HG03558 (cell line): Measurements from ENCODE around the gene UBAP2L.

ENCODE experiments used
- ATAC-seq: cut with Tn5 transposase; IDR thresholded peaks from one replicate; pipeline ENCODE4 v1.9.1; 2021; ENCODE audit warnings: moderate number of reproducible peaks; ENCODE audit not compliant: unreplicated experiment; ENCODE audit errors: extremely low read depth

UBAP2L gene, protein sequence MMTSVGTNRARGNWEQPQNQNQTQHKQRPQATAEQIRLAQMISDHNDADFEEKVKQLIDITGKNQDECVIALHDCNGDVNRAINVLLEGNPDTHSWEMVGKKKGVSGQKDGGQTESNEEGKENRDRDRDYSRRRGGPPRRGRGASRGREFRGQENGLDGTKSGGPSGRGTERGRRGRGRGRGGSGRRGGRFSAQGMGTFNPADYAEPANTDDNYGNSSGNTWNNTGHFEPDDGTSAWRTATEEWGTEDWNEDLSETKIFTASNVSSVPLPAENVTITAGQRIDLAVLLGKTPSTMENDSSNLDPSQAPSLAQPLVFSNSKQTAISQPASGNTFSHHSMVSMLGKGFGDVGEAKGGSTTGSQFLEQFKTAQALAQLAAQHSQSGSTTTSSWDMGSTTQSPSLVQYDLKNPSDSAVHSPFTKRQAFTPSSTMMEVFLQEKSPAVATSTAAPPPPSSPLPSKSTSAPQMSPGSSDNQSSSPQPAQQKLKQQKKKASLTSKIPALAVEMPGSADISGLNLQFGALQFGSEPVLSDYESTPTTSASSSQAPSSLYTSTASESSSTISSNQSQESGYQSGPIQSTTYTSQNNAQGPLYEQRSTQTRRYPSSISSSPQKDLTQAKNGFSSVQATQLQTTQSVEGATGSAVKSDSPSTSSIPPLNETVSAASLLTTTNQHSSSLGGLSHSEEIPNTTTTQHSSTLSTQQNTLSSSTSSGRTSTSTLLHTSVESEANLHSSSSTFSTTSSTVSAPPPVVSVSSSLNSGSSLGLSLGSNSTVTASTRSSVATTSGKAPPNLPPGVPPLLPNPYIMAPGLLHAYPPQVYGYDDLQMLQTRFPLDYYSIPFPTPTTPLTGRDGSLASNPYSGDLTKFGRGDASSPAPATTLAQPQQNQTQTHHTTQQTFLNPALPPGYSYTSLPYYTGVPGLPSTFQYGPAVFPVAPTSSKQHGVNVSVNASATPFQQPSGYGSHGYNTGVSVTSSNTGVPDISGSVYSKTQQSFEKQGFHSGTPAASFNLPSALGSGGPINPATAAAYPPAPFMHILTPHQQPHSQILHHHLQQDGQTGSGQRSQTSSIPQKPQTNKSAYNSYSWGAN

DNA sequence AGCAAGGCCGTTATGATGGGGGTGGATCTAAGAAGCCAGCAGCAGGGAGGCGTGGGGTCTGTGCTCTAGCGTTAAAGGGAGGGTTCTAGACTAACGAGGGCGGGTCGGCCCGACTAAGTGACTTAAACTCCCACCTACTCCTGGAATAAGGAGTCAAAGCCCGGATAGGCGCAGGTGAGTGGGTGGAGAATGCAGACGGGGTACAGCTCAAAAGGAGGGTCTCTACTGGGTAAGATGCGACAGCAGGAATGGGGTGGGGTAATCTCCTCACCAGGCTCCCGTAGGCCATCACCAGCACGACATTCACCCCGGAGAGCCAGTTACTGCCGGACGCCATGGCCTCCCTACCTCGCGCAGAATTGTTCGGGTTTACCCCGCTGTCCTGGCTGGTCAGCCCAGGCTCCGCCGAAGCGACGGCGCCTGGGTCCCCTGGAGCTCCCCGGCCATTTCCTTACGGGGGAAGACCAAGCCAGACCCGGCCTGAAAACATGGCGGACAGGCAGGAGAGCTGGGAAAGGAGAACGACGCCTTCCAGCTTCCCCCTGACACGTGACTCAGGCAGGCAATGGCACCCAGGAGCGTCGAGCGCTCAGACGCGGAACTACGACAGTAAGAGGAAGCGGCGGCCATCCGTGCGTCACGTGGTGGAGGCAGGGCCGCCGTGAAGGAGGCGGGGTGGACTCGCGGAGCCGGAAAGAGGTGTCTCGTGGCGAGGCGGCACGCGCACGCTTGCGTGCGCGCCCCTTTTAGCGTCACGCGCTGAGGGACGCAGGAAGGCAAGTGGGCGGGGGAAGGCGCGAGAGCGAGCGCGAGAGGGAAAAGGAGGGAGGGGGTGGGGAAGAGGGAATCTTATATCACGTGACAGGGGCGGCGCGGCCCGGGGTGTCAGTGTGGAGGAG is at the start of gene UBAP2L:
Gene UBAP2L, plus strand, starts transcription at position 885 of the 899 bp plus-strand sequence. CDS start 4,169 bp downstream, outside the sequence.
- ATAC-seq = peak; percentile 72

DNA sequence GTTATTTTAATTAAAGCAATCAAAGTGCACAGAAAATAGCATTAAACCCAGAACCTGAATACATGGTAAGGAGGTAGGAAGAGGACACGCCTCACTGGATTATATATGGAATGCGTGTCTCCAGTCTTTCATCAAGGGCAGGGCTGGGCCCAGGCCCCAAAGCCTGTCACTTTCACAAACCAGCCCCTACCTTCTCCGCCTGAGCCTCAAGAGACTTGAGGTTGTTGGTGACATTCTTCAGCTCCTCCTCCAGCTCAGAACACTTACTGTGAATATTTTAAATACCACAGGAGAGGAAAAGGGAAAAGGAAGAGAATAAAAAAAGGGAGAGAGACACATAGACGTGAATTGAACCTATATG is 49.6 kb upstream of the UBAP2L start:
- ATAC-seq = no peak

DNA sequence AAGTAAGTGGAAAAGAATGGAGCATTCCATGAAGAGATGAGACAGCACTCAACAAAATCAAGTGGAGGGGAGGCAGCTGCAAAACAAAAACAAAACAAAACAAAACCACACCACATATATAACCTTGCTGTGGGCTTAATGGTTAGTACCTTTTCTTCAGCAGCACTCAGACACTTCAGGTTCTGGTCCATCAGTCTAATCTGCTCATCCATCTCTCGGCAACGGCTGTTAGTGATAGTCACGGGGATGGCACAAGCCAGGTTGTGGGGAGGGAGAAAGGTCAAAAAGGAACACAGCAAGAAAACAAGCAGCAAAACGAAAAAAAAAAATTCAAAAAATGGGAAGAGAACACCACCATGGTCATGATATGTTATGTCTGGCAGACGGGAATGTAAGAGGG is 48.9 kb upstream of the UBAP2L start:
- no peak for ATAC-seq

DNA sequence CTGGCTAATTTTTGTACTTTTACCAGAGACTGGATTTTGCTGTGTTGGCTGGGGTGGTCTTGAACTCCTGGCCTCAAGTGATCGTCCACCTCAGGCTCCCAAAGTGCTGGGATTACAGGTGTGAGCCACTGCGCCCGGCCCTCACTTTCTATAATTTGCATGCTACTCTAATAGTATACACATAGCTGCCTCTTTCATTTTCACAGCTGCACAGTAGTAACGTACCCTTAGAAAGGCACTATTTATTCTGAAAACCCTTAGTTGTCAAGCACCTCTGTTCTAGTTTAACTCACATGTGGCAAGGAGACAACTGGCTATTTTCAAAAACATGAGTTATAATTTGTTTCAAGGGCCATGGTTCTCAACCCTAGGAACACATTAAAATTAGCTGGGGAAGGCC is 46.1 kb upstream of the UBAP2L start:
- no peak for ATAC-seq

DNA sequence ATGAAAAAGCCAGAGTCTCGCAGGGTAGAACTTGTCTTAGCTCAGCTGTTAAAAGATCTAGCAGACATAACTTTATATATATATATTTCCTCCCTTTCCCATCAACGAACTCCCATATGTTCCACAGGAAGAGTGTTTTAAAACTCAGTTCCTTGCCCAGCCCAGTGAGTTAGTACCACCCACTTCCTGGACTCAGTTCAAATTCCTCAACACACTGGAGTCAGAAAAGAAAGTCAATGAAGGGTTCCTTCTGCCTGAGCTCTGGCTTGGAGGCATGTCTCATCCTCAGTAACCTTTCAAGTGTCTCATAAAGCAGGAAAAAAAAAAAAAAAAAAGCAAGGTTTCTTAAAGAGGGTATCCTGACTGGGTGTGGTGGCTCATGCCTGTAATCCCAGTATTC is 44.4 kb upstream of the UBAP2L start:
- ATAC-seq = no peak

DNA sequence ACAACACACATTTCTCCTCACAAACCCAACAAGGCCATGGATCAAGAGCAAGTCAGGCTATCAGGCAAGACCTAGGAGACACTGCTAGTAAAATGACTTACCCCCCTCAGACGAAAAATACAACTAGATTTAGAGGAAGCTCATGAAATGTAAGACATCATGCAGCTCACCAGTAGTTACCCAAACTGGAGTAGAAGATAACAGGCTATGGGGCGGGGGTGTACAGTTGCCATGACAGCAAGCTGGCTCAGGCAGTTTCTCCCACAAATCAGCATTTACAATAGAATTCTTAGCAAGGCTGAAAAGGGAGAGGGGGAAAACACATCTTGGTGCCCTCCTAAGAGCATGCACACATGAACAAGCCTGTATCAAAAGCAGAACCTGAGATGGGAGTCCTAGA is 42.7 kb upstream of the UBAP2L start:
- ATAC-seq = no peak

DNA sequence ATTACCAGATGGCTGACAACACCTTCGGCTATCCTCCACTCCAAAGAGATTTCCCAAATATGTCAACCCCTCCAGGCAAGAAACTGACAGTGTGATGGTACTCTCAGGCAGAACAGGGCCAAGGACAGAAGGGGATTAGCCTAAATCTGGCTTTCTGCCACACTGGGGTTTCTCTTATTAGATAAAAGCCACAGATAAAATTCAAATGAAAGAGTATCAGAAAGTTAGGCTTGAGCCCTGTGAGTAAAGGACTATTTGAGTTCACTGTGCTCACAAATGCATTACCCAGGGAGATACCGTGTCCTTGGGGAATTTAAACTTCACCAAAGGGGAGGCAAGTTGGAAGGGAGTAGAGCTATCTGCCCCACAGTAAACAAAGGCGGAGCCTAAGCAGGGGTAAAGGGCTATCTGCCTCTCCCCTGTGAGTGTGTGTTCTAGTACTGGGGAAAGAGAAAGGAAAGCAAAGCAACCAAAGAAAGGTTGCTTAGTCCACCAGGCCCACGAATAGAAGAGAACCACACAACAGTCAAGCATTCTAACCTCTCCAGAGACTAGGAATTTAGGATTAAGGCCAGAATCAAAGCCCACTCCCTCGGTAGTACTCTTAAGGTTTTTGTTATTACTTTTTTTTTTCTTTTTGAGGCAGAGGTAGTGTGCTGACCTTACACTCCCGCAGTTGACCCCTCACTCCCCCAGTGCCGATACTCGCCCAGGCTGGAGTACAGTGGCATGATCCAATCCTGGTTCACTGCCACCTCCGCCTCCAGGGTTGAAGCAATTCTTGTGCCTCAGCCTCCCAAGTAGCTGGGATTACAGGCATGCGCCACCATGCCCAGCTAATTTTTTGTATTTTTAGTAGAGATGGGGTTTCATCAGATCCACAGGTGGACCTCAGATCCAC is 41.6 kb upstream of the UBAP2L start:
- ATAC-seq = no peak

DNA sequence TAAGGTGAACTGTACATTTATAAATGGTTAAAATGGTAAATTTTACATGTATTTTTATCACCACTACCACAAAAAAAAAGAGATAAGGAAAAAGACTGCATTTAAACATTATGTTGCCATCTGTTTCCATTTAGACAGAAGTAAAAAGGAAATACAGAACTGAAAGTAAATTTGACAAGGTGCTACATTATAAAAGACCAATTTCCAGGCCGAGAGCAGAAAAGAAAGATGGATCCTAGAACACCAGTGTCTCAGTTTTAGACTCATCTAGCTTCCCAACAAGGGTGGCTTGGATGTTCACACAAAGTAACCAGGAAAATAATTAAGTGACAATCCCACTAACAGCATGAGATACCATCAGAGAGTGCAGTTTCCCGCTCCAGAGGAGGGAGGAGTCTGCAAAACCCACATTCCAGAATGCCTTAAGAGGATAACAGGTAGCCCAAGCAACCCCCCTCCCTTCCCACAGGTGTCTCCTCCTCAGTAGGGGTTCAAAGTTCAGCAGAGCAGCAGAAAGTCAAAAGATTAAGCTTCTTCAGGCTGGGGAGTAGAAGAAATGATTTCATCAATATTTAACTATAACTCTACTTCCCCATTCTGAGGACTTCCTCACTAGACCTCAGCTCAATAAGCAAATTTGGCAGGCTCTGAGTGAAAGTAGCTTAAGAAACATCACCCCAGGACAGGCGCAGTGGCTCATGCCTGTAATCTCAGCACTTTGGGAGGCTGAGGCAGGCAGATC is 40.6 kb upstream of the UBAP2L start:
- no peak for ATAC-seq

DNA sequence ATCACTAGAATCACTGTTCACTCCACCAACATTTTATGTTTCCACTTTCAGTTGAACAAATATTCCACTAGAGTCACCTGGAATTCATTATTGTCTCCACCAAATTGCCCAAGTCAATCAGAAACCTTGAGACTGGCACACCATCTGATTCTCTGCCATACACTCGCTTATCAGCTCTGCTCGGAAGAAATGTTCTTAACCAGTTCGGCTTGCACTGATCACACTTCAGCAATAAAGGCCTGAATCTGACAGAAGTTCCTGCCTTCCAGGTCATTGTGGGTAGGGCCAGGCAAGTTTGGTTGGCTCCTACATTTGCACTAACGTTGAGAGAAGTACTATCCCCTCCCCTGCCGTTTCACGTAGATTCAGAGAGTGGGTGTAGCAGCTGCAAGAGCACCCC is 38.8 kb upstream of the UBAP2L start:
- ATAC-seq = no peak

DNA sequence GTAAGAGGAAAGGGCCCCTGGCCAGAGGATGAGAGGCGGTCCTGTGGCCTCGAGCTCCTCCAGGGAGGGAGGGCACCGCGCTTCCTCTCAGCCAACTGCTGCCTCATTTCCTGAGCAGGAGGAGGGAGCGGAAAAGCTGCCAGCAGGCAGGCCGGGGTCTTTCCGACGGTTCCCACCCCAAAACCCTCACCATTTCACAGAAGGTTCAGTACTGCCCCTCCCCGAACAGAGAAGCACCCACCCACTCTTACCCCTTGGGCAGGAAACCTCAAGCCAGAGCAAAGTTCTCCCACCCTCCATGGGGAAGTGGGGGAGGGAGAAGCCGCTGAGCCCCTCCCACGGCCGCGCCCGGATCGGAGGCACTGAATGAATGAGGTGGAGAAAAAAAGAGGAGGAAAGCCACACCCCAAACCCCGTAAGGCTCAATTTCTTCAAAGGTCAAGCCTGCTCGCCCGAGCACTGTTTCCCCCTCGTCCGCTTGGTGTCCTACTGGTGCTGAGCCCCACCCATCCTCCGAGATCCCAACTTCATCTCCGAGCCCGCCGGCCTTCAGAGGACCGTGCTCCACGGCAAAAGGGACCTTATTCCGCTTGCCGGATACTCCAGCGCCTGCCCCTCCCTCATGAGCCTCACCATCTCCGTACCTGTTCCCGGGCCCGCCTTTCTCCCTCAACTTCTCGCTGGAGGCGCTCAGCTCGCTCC is 38.3 kb upstream of the UBAP2L start:
- ATAC-seq = no peak

DNA sequence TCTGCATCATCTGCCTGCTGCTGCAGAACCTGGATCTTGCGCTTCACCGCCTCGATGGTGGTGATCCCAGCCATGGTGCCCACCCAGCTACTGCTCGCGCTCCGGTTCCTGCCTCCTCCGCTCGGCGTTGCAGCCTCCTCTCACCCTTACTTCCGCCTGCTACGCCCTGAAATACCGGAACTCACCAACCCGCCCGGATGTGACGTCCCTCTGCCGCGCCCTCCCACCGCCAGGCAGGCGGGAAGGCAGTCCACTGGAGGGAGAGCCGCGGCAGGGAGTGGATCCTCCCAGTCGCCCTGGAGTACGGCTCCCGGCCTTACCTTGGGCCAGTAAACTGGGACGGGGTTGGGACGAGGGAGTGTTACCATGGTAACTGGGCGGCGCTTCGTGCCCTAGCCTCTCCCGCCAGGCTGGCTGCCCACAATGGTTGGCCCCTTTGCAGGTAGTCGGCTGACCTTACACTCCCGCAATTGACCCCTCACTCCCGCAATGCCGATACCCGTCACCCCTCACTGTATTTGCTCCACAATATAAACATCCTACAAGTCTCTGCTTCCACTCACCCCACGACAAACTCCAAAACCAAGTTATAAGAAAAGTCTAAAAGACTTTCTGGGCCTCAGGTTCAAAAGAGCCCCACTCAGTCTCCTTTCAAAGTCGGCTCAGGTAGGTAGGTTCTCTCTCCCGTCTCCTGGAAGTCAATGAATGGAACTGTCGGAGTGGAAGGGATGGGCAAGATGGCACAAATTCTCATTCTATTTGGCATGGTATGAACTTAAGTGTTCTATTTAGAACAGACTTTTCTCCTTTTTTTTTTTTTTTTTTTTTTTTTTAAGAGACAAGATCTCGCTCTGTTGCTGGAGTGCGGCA is 37.5 kb upstream of the UBAP2L start:
- no peak for ATAC-seq

DNA sequence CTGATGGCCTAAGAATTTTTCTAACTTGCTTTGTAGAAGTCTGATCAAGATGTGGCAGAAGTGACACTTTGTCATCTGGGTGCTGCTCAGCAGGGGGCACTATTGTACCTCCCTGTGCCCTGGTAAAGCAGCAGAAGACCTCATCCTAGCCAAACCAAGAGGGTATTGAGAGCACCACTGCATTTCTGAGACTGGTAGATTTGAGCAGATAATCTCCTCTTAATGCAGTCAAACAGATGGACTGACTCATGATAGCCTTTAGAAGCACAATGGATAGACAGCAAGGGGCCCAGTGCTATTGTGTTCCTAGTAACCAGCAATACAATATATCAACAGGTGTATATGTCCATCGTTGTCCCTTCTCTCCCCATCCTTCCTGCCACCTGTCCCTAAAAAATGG is 34.6 kb upstream of the UBAP2L start:
- ATAC-seq = no peak

DNA sequence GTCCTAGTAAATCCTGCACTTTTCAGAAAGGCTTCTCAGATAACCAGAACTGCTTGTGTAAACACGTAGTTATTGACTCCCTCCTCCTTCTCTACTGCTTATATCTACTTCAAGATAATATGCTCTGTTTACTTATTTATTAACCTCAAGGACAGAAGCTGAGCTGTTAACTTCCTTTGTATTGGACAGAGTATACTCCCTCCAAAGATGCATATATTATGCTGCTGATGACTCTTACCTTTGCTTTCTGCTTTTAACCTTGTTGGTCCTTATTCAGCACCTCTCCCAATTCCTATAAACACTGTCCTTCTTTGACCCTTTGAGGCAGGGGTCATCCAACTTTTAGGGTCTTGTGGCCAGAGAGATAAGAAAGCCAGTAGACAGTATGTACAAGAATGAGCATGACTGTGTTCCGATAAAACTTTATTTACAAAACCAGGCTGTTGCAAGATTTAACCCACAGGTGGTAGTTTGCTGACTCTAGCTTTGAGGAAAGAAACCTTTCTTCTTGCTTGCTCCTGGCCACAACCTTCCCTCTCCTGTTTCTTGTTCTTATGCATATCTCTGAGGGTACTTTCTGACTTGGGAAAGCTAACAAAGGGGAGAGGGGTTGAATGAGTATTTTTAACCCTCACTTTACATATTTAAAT is 33.8 kb upstream of the UBAP2L start:
- ATAC-seq = no peak

DNA sequence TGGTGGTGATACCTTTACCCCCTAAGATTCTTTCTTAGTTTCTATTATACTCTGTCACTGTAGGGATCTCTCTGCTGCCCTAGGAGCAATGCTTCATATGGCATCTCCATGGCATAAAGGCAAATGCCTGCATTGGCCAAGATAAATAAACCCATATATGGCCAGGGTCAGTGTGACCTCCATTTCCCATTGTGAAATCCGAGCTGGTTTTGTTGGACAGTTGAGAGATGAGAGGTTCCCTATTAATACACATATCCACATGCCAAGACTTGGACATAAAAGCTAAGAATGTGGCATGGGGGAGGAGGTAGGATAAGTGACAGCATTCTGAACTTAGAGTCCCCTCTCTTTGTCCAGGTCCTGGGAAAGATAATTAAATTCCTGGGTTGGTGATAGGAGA is 30.2 kb upstream of the UBAP2L start:
- ATAC-seq = no peak

DNA sequence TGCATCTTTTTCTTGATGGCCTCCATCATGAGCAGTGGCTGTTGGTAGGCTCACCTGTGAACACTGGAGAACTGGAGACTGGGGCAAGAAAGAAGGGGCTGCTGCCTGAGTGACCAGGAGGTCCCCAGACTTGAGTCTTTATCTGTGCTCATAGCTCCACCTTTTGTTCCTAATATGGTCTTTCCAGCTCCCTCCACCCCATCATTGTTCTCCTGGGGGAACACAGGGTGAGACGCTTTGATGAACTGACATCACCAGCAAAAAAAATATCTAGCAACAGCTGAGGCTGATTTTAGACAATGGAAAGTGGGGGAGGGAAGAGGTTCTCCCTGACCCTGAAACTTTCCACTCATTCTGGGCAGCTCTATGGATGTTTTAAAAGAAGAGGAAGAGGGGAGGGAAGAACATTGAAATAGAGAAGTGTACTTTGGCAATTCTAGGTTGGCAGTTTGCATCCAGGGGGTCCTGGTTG is 28.7 kb upstream of the UBAP2L start, which contains the start of gene TPM3:
Gene TPM3, minus strand, starts transcription at position 111 of the 472 bp plus-strand sequence. Its CDS starts 82 bp downstream, at position 29.
- no peak for ATAC-seq

DNA sequence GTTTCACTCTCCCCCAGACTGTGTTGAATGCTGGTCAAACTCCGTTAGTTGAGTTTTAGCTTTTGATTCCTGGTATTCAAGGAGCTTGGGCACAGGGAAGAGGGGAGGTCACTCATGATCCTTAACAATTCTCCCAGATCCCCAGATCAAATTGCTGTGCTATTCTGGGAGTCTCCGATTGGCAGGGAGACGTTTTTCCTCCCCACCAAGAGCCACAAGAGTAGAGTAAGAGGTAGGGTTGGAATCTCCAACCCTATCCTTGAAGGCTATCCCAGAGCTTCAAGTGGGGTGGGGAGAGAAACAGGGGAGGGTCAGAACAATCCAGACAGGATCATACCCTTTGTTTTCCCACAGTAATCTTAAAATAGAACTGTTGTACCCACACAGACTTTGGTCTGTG is 28.3 kb upstream of the UBAP2L start:
- ATAC-seq = no peak
